HepG2 (cell line): ENCODE results near the gene JMJD8. TPM values are rescaled to one million over a fixed set of nuclear protein-coding genes. Genes with fewer than 3 reads are reported as not detected.

Experiments
- CREM ChIP-seq, 2 experiments: sonication (generic) in 1 of 2; formaldehyde crosslinking in 1 of 2; IDR thresholded peaks; 2 replicates each; pipeline versions ENCODE4 v1.4.0 to v1.6.1; 2016 to 2020; ENCODE audit warnings: antibody characterized with exemption in 1 of 2, mild to moderate bottlenecking in 1 of 2, missing genetic modification reagents in 1 of 2
- E2F1 ChIP-seq: sonication (generic); formaldehyde crosslinking; IDR thresholded peaks from 2 replicates; pipeline ENCODE4 v1.5.0; 2020; ENCODE audit warnings: missing genetic modification reagents
- ELF4 ChIP-seq: sonication (generic); formaldehyde crosslinking; IDR thresholded peaks from 2 replicates; pipeline ENCODE4 v1.5.0; 2020; ENCODE audit warnings: missing genetic modification reagents, mild to moderate bottlenecking, moderate library complexity, borderline replicate concordance
- HNRNPLL ChIP-seq: fragments of 200-400 bp; formaldehyde crosslinking; IDR thresholded peaks from 2 replicates; pipeline ENCODE4 v1.6.1; 2017; ENCODE audit warnings: mild to moderate bottlenecking, low read depth, low read length; ENCODE audit not compliant: poor library complexity, severe bottlenecking
- HOXD1 ChIP-seq: sonication (generic); formaldehyde crosslinking; IDR thresholded peaks from 2 replicates; pipeline ENCODE4 v1.5.0; 2020; ENCODE audit warnings: missing genetic modification reagents
- ISX ChIP-seq: sonication (generic); formaldehyde crosslinking; conservative IDR thresholded peaks from 2 replicates; pipeline ENCODE4 v1.5.0; 2020; ENCODE audit warnings: missing genetic modification reagents
- KLF6 ChIP-seq: IDR thresholded peaks from 2 replicates; pipeline ENCODE4 v1.8.0; 2016; ENCODE audit warnings: missing biosample characterization, missing genetic modification reagents
- MIER2 ChIP-seq: IDR thresholded peaks from 2 replicates; pipeline ENCODE4 v1.6.1; 2016; ENCODE audit warnings: missing biosample characterization, missing genetic modification reagents
- MTA1 ChIP-seq: sonication (generic); formaldehyde crosslinking; IDR thresholded peaks from 2 replicates; pipeline ENCODE4 v1.4.0; 2020; ENCODE audit warnings: missing genetic modification reagents, mild to moderate bottlenecking, borderline replicate concordance
- MXD1 ChIP-seq: sonication (generic); formaldehyde crosslinking; IDR thresholded peaks from 2 replicates; pipeline ENCODE4 v1.4.0; 2020; ENCODE audit warnings: mild to moderate bottlenecking, missing genetic modification reagents
- NAIF1 ChIP-seq: sonication (generic); formaldehyde crosslinking; IDR thresholded peaks from 2 replicates; pipeline ENCODE4 v1.5.0; 2020; ENCODE audit warnings: mild to moderate bottlenecking, missing genetic modification reagents, borderline replicate concordance
- PHF21A ChIP-seq: sonication (generic); formaldehyde crosslinking; IDR thresholded peaks from 2 replicates; pipeline ENCODE4 v1.5.0; 2020; ENCODE audit warnings: mild to moderate bottlenecking, missing genetic modification reagents
- POLR2G ChIP-seq: fragments of 200-400 bp; formaldehyde crosslinking; IDR thresholded peaks from 2 replicates; pipeline ENCODE4 v1.6.1; 2018; ENCODE audit warnings: mild to moderate bottlenecking, low read depth, low read length, moderate library complexity
- RXRA ChIP-seq: sonication (generic); formaldehyde crosslinking; IDR thresholded peaks from 2 replicates; pipeline ENCODE4 v1.5.1; 2020; ENCODE audit warnings: missing genetic modification reagents
- THYN1 ChIP-seq: sonication (generic); formaldehyde crosslinking; IDR thresholded peaks from 2 replicates; pipeline ENCODE4 v1.8.1; 2023; ENCODE audit warnings: low read depth, mild to moderate bottlenecking, moderate library complexity, missing genetic modification reagents, borderline replicate concordance
- ZBTB44 ChIP-seq: sonication (generic); formaldehyde crosslinking; IDR thresholded peaks from 2 replicates; pipeline ENCODE4 v1.4.0; 2020; ENCODE audit warnings: missing genetic modification reagents
- ZEB1 ChIP-seq: IDR thresholded peaks from 2 replicates; pipeline ENCODE4 v1.6.1; 2012; ENCODE audit warnings: mild to moderate bottlenecking, low read depth, inconsistent platforms; ENCODE audit not compliant: insufficient replicate concordance
- ZFP36 ChIP-seq: fragments of 150-350 bp; IDR thresholded peaks from 2 replicates; pipeline ENCODE4 v1.6.1; 2018; ENCODE audit warnings: borderline replicate concordance, low read length, low read depth; ENCODE audit not compliant: partially characterized antibody
- ZNF205 ChIP-seq: IDR thresholded peaks from 2 replicates; pipeline ENCODE4 v1.6.1; 2018; ENCODE audit warnings: missing biosample characterization, missing genetic modification reagents
- ZNF235 ChIP-seq: sonication (generic); formaldehyde crosslinking; IDR thresholded peaks from 2 replicates; pipeline ENCODE4 v1.8.1; 2023; ENCODE audit warnings: mild to moderate bottlenecking, missing genetic modification reagents, borderline replicate concordance
- ZNF343 ChIP-seq: sonication (generic); formaldehyde crosslinking; IDR thresholded peaks from 2 replicates; pipeline ENCODE4 v1.4.0; 2020; ENCODE audit warnings: mild to moderate bottlenecking, missing genetic modification reagents
- ZNF383 ChIP-seq: sonication (generic); formaldehyde crosslinking; IDR thresholded peaks from 2 replicates; pipeline ENCODE4 v1.4.0; 2020; ENCODE audit warnings: missing genetic modification reagents, mild to moderate bottlenecking, borderline replicate concordance
- ZNF446 ChIP-seq: sonication (generic); formaldehyde crosslinking; IDR thresholded peaks from 2 replicates; pipeline ENCODE4 v1.5.0; 2020; ENCODE audit warnings: mild to moderate bottlenecking, missing genetic modification reagents
- ZNF552 ChIP-seq: sonication (generic); formaldehyde crosslinking; IDR thresholded peaks from 2 replicates; pipeline ENCODE4 v1.9.0; 2022; ENCODE audit warnings: missing genetic modification reagents, mild to moderate bottlenecking, borderline replicate concordance
- ZNF572 ChIP-seq: sonication (generic); formaldehyde crosslinking; IDR thresholded peaks from 2 replicates; pipeline ENCODE4 v1.5.1; 2020; ENCODE audit warnings: mild to moderate bottlenecking, missing genetic modification reagents
- ZNF703 ChIP-seq: sonication (generic); formaldehyde crosslinking; IDR thresholded peaks from 2 replicates; pipeline ENCODE4 v1.5.1; 2020; ENCODE audit warnings: missing genetic modification reagents, mild to moderate bottlenecking, moderate library complexity, borderline replicate concordance
- ZNF75D ChIP-seq: sonication (generic); formaldehyde crosslinking; IDR thresholded peaks from 2 replicates; pipeline ENCODE4 v1.8.1; 2023; ENCODE audit warnings: missing genetic modification reagents, mild to moderate bottlenecking, borderline replicate concordance
- polyA plus RNA-seq, 8 experiments: library from polyadenylated mRNA; depleted of rRNA in 3 of 8; stranded (reverse) in 7 of 8; unstranded in 1 of 8; fragments of >200 nt; fragmentation: Illumina TruSeq in 4 of 8; extraction: Trizol in 4 of 8; gene quantifications; 2 replicates each; pipeline versions ENCODE4 v1.2.1 to v1.2.3, GENCODE V29; 2011 to 2016; ENCODE audit warnings: low read depth in 4 of 8, missing spikeins in 1 of 8, mixed read lengths in 1 of 8; ENCODE audit not compliant: insufficient read depth in 1 of 8
- total RNA-seq, 5 experiments: library from RNA; depleted of rRNA; stranded (reverse); fragments of >200 nt; fragmentation: Illumina TruSeq; extraction: Trizol; gene quantifications; 2 replicates each; pipeline ENCODE4 v1.2.3, GENCODE V29; 2016; ENCODE audit warnings: low read depth in 1 of 5

JMJD8 gene
- total and polyA plus RNA-seq, 2 of the 13 experiments (the other 11 are each of a cell fraction or from before 2014, with no cell fraction given): 2.6 to 11.8 TPM

- TF ChIP-seq ZBTB44 (CRISPR knock-in tag): no peak
- 0 out of 2 replicates have a peak, but pooled peaks have one; percentile 34 for TF ChIP-seq ZNF75D (CRISPR knock-in tag)
- no peak for TF ChIP-seq ZFP36
- 0 out of 2 replicates have a peak, but pooled peaks have one; percentile 28 for TF ChIP-seq ISX
- TF ChIP-seq THYN1 (CRISPR knock-in tag): no peak
- TF ChIP-seq ZNF572 (CRISPR knock-in tag): no peak
- no peak for TF ChIP-seq HOXD1
- TF ChIP-seq PHF21A: peak; percentile 74
- peak; percentile 97; the same call in 1 of the 2 replicates for TF ChIP-seq ZNF235 (CRISPR knock-in tag)
- peak; percentile 95 for TF ChIP-seq HNRNPLL
- peak; percentile 93; the same call in 1 of the 2 replicates for TF ChIP-seq ZNF703 (CRISPR knock-in tag)
- peak; percentile 60; the same call in 1 of the 2 replicates for TF ChIP-seq ELF4 (CRISPR knock-in tag)
- peak; percentile 36; the same call in 1 of the 2 replicates for TF ChIP-seq KLF6 (CRISPR knock-in tag)
- no peak for TF ChIP-seq ZNF383 (CRISPR knock-in tag)
- no peak for TF ChIP-seq ZEB1
- no peak for TF ChIP-seq MIER2 (CRISPR knock-in tag)
- peak; percentile 44; the same call in 1 of the 2 replicates for TF ChIP-seq CREM (IDR thresholded peaks at IDR 0.05)
- peak; percentile 15; the same call in 1 of the 2 replicates for TF ChIP-seq CREM (CRISPR knock-in tag; IDR thresholded peaks at IDR 0.05)
- 0 out of 2 replicates have a peak, but pooled peaks have one; percentile 19 for TF ChIP-seq MTA1
- TF ChIP-seq MXD1 (CRISPR knock-in tag): peak; percentile 93
- TF ChIP-seq ZNF343: peak; percentile 87; the same call in 1 of the 2 replicates
- TF ChIP-seq E2F1 (CRISPR knock-in tag): peak; percentile 91
- peak; percentile 70; the same call in 1 of the 2 replicates for TF ChIP-seq ZNF446 (CRISPR knock-in tag)
- peak; percentile 53; the same call in 1 of the 2 replicates for TF ChIP-seq NAIF1
- no peak for TF ChIP-seq ZNF205
- peak; percentile 65 for TF ChIP-seq RXRA (CRISPR knock-in tag)
- peak; percentile 91; the same call in 1 of the 2 replicates for TF ChIP-seq ZNF552 (CRISPR knock-in tag)
- TF ChIP-seq POLR2G: peak; percentile 83; the same call in 1 of the 2 replicates
Observed at GRCh38 chr16:648781-649589, 35.1 kb downstream of the JMJD8 start, which contains the start of gene WDR90 (continued).
